CD4-positive, alpha-beta T cell treated with Interferon gamma for 1 hour (primary cell): Measurements from ENCODE around the gene CMTM8.

ENCODE experiments used
- DNase-seq: peaks from one replicate; pipeline ENCODE4 v3.0.0-alpha.2; 2020

Gene CMTM8

GRCh38 chr3:32280262-32280910 is 41.9 kb downstream of the CMTM8 start:
- DNase-seq: no peak

- DNase-seq: no peak
Measured at GRCh38 chr3:32281570-32282106, 43.2 kb downstream of the CMTM8 start.

GRCh38 chr3:32282578-32283154 is 44.2 kb downstream of the CMTM8 start:
- DNase-seq: no peak

GRCh38 chr3:32283304-32283703 is 44.8 kb downstream of the CMTM8 start:
- DNase-seq: peak; percentile 11

GRCh38 chr3:32284443-32285212 is 46.1 kb downstream of the CMTM8 start:
- DNase-seq: no peak

- no peak for DNase-seq
Measured at GRCh38 chr3:32285891-32286290, 47.4 kb downstream of the CMTM8 start.

- peak; percentile 2 for DNase-seq
Measured at GRCh38 chr3:32288819-32289218, 50.3 kb downstream of the CMTM8 start.

GRCh38 chr3:32290619-32291018 is 52.1 kb downstream of the CMTM8 start:
- DNase-seq: no peak

GRCh38 chr3:32292085-32292796 is 53.8 kb downstream of the CMTM8 start:
- DNase-seq: no peak

GRCh38 chr3:32293903-32294302 is 55.4 kb downstream of the CMTM8 start:
- no peak for DNase-seq

- peak; percentile 50 for DNase-seq
Measured at GRCh38 chr3:32296251-32297204, 58.0 kb downstream of the CMTM8 start.

- peak; percentile 57 for DNase-seq
Measured at GRCh38 chr3:32297366-32297765, 58.9 kb downstream of the CMTM8 start.

- no peak for DNase-seq
Measured at GRCh38 chr3:32301426-32301825, 62.9 kb downstream of the CMTM8 start.

- DNase-seq: no peak
Measured at GRCh38 chr3:32302601-32303398, 64.3 kb downstream of the CMTM8 start.

- DNase-seq: no peak
Measured at GRCh38 chr3:32303399-32303747, 64.9 kb downstream of the CMTM8 start.

- DNase-seq: no peak
Measured at GRCh38 chr3:32303977-32304881, 65.7 kb downstream of the CMTM8 start.

GRCh38 chr3:32305361-32305876 is 66.9 kb downstream of the CMTM8 start:
- DNase-seq: no peak

GRCh38 chr3:32306072-32306471 is 67.6 kb downstream of the CMTM8 start:
- no peak for DNase-seq

- no peak for DNase-seq
Measured at GRCh38 chr3:32307591-32307990, 69.1 kb downstream of the CMTM8 start.

GRCh38 chr3:32308378-32308777 is 69.9 kb downstream of the CMTM8 start:
- DNase-seq: no peak
